GM21619 (cell line): ENCODE data around the gene NAT9.
A peak's percentile ranks its signal among the peaks of the same experiment; 100 is the strongest.

Experiments
- ATAC-seq: cut with Tn5 transposase; IDR thresholded peaks from one replicate; pipeline ENCODE4 v1.9.1; 2021; ENCODE audit not compliant: unreplicated experiment

Gene NAT9, protein sequence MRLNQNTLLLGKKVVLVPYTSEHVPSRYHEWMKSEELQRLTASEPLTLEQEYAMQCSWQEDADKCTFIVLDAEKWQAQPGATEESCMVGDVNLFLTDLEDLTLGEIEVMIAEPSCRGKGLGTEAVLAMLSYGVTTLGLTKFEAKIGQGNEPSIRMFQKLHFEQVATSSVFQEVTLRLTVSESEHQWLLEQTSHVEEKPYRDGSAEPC

DNA sequence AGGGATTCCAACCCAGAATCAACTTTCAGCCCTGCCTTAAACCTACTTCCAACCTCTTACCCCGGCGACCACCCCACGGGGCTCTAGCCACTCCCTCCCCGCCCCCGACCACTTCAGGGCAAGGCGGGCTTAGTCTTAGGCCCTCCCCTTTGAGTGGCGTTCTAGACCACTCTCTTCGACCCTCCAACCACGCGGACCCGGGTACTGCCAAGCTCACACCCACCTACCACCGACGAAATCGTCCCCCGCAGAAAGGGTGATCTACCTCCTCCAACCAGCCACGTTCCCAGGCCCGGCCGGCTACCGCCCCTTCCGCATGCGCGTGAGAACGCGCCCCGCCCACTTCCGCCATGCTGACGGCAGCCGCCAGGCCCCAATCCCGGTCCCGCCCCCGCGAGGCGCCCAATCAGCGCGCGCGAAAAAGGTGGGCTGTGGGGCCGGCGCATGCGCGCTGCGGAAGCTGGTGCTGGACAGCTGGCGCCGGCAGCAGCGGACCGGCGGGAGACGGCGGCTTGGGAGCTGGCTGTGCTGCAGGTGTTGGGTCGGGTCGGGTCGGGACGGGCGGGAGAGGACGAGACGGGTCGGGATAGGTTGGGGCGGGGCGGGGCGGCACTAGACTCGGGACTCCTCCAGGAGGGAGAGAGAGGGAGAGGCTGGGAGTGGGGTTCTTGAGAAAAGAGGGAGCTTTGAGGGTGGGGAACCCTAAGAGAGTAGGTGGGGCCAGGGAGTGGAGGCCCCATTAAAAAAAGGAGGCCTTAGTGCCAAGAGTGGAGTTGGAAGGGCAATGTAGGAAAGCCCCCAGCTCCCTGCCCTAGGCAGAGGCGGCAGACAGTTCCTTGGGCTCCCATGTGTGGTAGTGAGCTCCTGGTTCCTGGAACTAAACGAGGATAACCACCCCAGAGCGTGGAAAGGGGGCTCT, at the start of gene NAT9:
NAT9 (minus strand) TSS at position 302 of the 919 bp plus-strand sequence. CDS start 647 bp downstream, outside the sequence.
- peak; percentile 67 for ATAC-seq

DNA sequence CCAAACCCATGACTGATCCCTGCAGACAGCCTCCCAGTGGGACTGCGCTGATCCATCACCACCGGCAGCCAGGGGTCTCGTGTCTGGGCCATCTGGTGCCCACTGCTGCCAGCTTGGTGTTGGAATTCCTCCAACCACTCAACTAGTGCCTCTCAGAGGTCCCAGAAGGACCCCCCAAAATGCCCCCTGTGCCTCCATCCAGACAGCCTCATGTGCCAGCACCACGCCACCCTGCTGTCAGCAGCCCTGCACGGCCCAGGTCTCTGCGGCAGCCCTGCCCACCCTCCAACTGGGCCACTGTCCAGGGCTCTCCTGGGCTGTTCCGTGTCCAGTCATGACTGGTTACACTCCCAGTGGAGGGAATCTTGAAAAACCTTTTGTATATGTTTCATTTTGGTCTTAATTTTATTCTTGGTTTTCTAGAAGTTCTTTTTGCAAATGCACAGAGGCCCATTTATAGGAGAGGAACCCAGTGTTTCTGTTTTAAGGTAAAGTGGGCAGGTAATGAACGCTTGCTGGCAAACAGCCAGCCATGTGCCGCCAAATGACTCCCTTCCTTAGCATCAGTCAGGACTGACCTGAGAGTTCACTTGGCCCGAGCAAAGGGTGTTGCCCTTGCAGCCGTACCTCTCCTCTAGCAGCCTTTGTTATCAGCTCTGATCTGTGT, 48.9 kb upstream of the NAT9 start:
- ATAC-seq = no peak

DNA sequence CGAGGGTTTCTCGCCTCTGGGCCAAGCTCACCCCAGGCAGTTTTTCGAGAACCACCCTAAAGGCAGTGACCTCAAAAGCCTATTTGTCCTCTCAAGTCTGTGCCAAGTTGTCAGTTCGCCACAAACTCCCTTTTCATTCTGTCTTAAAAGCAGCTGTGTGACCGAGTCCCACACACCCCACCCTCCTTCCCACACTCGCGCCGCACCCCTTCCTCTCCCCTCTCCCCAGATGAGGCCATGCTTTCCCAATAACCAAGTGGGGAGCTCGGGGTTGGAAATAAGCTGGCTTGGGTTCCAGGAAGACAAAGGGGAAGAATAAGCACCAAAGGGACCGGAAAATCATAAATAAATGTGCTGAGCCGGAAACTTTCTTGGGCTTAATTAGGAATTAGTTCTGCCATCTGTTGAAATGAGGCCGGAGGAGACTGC, 46.8 kb upstream of the NAT9 start:
- ATAC-seq = no peak

DNA sequence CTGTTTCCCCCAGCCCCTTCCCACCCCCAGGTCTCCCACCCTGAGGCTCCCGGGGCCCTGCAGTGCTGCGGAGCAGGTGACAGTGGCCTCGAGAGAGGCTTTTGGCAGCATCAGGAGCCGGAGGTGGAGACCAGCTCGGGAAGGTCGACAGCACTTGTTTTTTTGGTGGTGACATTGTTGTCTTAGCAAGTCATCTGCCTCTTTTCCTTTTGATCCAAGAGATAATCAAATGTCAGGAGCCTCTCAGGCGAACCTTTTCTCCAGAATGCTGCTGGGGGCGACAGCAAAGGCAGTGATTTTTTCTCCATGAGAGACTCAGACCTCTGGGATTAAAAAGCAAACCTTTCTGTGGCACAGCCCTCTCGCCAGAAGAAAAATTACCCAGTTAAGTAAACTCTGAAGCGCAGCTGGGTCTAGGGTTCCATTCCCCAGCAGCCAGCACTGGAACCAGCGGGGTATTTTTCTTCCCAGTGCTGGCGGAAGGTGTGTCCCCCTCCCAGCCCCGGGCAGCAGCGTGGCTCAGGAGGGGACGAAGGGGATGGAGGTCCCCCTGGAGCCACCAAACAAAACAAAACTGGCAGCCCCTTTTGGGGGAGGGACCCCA, 46.3 kb upstream of the NAT9 start:
- no peak for ATAC-seq

DNA sequence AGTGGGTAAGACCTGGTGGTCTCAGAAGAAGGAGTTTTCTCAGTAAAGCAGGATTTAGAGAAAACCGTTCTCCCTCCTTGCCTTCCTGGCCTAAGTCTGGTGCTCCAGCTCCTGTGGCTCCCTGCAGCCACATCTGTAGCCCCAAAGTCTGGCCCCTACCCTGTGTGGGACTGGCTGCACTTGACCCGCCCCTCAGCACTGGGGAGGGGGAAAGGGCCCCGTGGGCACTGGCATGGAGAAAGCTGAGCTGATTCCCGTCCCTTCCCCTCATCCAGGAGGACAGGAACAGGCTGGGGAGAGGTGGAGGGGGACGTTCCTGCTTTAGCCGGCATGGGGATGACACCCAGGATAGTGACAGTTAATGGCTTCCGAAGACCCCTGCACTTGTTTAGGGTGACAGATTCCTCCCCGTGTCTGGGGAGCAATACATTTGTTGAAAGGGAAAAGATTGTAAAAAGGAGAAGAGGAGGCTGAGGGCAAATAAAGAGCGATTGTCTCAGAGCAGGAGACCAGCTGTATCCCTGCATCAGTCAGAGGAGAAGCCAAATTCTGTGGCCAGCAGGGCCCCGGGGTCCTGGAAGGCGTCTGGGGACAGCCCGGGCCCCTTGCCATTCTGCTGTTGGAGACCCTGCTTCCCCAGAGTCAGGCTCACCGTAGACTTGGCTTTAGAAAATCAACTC, 45.6 kb upstream of the NAT9 start:
- no peak for ATAC-seq

DNA sequence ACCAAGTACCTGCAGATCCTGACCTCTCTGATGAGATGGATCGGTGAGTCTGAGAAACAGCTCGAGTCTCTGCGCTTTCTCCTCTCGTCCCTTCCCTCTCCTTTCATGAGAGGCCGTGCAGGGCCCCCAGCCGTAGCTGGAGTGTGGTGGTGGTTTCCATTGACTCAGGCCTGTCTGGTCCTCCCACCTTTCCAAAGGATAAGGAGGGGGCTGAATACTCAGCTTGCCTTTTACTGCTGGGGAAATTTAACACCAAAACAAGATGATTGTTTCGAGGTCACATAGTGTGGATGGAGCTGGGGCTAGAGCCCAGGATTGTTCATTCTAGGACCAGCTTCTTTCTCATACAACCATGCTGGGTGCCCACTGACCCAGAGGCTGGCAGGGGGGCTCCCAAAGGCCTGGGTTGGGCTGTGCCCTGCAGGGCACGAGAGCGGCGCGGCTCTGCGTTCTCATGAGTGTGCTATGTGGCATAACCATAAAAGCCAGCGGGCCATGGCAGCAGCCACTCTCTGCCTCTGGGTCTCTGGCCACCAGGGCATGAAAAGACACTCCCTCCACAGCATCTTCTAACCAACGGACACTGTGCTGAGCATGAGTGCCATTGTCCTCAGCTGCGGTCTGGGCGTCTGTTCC, 43.8 kb upstream of the NAT9 start:
- ATAC-seq = no peak

DNA sequence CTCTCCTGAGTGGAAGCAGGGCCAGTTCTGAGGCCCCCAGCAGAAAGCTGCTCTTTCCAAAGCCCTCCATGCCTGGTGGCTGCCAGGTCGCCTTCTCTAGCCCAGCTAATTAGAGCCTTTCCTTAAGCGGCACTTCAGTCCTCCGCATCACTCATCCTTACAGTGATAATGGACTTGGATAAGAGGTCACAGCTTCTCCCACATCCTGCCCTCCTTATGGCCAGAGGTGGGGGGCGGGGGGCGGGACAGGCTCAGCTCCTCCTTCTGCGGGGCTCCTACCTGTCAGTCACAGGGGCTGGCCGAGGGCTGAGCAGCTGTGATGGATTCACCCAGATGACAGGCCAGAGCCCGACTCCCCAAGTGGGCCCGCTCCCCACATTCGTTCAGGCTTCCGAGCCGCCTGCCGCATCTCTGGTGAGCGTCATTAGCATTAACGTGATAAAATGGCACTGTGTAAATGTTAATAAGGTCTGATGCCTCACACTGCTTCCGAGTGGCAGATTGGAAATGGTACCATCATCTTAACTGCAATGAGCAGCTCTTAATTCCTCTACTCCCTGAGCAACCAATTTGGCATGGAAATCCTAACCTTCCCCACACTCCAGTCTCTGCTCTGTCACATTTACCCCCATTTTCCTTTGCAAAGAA, 42.3 kb upstream of the NAT9 start:
- no peak for ATAC-seq

DNA sequence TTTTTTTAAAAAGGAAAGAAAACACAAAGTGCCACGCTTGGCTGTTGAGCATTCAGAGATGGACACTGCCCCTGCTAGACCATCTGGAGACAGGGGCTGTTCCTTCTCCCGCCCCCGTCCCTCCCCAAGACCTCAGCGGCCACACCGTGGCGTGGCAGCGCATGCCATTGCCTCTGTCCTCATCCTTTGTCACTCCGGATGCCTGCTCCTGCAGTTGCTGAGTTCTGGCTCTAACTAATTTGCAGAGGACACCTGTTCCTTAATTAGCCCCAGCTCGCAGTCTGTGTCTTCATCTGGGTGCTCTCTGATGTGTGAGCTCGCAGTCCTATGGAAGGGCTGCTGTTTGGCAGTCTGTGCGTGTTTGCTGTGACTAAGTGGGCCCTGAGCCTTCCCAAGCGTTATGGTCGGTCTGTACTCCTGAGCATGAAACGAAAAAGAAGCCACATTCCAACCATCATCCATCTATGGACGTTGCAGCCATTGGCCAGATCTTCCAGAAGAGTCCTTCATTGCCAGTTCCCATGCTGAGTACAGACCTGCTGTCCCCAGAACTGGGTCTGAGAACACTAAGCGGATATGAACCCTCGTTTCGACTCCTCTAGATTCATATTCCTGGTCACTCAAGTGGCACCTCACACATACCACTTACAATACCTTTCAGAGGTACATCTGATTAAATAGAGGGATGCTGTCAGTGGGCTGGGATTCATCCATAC, 40.9 kb upstream of the NAT9 start:
- ATAC-seq = no peak

DNA sequence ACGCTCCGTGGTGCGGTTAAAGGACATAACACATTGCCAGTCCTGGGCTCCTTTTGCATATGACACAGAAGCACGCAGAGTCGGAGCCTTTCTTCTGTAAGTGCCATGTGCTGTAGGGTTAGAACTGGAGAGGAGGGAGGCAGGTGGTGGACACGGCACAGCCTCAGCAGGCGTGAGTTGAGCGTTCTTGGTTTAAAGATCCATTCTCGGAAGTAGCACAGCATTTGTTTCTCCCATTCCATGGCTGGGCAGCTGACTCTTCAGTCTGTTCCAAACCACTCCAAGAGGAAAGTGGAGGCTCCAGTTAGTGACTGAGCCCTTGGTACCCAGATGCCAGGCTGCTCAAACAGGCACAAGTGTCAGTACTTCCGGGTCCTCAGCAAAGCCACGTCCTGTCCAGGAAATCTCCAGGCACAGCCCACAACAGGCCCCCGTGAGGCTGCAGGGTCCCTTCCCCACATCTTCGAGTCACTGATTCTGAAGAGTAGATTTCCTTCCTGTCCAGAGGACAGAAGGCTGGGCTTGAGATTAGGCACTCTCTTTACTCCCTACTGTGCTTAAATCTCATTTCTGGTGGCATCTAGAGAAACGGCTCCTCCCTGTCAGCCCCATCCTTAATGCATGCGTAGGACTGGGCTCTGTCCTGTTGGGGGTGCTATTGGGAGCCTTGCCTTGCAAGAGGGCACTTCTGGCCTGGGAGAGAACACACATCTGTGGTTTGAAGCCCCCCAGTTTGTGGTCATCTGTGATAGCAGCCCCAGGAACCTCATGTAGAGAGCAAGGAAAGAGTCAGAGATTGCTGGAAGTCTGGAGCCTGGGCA, 39.6 kb upstream of the NAT9 start:
- no peak for ATAC-seq

DNA sequence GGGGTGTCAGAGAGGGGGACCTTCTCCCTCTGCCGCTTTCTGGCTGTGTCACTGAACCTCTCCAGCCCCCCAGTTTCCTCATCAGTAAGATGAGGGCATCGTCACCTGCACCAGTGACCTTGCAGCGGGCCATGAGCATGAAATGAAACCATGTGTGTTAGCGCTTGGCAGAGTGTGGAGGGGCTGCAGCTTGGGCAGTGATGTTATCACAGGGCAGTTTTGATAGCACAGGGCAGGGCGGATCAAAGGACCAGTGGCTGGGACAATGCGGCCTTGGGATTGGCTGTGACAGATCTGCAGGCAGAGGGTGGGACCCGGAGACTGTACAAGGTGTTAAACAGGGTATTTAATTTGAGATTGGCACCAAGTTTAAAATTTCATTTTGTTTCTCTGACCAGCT, 38.9 kb upstream of the NAT9 start:
- no peak for ATAC-seq

DNA sequence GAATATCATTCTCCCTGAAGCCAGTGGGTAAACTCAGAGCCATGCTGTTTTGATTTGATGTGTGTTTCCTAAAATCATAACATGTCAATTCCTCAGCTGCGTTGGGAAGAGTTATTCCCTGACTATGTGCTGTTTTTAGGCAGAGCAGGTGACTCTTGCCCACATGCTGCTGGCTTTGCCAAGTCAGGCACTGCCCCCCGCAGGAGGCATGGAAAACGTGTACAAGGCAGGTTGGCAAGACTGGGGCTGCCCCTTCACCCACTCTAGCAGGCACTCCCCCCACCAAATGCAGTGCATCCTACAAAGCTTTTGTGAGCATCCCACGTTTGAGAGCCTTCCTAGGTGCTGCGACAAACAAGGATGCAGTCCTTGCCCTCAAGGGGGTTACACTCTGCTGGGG, 38.3 kb upstream of the NAT9 start:
- no peak for ATAC-seq

DNA sequence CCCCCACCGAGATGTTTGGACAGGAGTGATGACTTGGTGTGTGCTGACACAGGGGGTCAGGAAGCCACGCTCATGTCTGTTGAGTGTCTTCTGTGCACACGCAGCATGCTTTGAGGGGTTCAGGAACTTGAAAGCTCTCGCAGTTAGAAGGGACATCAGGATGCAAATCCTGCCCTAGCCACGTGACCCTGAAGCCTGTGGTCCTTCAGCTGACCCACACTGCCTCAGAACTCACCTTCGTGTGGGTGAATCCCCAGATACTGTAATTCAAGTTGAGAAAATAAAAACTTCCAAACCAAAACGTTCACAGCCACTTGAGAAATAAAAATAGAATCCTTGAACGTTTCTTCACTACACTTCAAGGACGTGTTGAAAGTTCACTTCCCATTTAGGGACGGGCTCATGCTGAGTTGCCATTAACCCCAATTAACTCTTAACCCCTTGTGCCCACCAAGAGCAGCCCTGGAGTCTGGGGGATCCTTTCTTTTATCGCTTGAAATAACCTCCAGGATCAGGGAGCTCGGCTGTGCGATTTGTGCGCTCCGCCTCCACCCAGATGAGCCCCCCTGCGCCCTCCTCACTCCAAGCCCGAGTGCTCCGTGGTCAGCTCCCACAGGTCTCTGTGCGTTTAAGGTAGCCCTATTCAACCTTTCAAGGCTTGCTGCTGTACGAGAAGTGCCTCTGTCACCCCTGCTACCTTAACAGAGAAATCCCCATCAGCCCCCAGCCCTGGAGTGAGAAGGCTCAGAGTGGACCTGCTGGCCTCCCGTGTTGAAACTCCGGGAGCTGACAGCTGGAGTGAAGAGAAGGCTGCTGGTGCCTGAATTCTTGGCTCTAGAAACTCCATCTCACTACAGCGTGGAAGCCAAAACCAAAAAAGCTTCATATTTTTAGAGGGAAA, 36.2 kb upstream of the NAT9 start:
- ATAC-seq = no peak

DNA sequence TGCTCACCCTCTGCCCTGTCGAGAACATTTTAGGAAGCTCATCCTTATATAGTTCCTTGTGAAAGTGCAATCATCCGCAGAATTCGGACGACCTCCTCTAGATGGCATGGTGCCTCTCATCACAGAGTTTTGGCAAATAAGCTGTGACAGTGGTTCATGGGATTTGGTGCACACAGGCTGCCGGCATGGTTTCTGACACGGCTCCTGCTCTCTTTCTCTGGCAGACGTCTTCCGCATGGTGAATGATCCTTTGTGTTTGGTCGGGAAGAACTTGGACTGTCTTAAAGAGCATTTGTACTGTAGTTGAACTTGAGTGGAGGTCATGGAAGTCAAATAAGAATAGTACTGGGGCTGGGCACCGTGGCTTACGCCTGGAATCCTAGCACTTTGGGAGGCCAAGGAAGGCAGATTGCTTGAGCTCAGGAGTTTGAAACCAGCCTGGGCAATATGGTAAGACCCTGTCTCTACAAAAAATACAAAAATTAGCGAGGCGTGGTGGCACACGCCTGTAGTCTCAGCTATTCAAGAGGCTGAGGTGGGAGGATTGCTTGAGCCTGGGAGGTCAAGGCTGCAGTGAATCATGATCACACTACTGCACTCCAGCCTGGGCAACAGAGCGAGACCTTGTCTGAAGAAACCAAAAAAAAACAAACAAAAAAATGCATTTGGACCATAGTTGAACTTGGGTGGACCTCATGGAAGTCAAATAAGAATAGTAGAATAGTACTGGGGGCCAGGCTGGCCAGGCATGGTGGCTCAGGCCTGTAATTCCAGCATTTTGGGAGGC, 34.7 kb upstream of the NAT9 start:
- ATAC-seq = no peak

DNA sequence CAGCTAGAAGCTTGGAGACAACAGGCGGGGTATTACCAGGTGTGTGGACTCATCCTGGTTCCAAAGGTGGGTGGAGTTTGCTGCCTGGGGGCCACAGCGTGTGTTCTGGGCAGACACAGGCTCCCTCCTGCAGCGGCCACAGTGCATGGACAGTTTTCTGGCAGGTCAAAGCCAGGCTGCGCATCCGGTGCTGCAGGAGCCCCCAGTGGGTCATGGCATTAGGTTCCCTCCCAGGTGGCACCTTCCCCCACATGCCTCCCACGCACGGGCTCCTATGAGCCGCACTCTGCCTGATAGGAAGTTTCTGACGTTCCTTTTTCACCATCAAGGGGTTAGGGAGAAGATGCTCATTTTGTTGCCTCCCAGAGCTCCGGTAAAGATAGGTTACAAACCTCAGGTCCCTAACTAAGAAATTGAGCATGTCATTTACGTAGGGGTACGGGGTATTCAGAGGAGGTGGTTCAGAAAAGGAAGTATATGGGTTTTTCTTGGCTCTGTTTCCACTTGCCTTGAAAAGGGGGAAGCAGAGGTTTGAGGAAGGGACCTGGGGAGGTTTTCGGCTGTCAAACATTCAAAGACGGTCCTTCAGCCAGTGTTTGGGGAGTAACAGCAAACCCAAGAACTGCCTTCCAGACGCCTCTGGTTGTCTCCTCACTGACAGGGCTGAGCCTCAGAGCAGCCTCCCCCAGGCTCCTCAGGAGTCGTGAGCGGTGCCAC, 32.7 kb upstream of the NAT9 start:
- no peak for ATAC-seq

DNA sequence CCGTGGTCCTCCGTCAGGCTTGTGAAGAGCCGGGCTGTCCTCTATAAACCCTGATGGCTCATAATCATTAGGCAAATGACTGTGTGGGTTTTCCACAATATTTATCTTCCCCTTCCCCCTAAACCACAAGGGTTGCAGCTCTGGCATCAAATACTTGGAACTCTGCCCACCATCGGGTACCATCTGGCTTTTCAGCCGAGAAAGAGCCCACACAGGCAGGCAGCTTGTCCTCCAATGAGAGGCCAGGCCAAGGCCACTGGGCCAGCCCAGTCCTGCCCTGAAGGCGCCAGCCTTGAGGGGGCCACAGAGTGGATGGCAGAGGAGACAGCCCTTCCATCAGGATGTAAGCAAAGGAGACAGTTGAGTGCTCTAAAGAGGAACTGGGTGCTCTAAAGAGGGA, 31.8 kb upstream of the NAT9 start:
- ATAC-seq = no peak

DNA sequence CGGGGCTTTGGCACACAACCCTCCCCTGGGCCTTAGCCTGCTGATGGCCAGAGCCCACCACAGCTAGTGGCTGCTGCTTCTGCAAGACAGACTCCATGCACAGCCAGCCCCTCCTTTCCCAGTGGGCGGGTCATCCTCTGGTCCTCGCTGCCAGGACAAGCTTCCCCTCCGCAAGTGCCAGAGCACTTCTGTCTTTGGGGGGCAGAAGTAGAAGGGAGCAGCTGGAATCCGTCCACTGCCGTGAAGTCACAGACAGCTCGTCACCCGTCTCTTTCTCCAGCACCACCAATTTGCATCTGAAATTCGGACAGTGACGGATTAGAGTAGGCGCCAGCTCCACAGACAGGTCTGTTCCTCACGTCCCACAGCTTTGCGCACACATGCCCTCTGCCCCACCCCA, 31.3 kb upstream of the NAT9 start:
- ATAC-seq = no peak
